NK-92 (cell line): Measurements from ENCODE around the gene TSSK2.

Experiments
- DNase-seq: peaks from one replicate; lab custom pipeline; 2025; ENCODE audit not compliant: unreplicated experiment; lab: John Stamatoyannopoulos, UW

The TSSK2 gene

GRCh38 chr22:19122752-19123492 lies 8.2 kb upstream of the TSSK2 start:
- DNase-seq = no peak

GRCh38 chr22:19123936-19124335 lies 7.2 kb upstream of the TSSK2 start:
- no peak for DNase-seq

GRCh38 chr22:19124377-19124776 lies 6.7 kb upstream of the TSSK2 start:
- no peak for DNase-seq

- DNase-seq = no peak
Observed at GRCh38 chr22:19125011-19125410, 6.1 kb upstream of the TSSK2 start.

GRCh38 chr22:19125474-19126308 lies 5.4 kb upstream of the TSSK2 start:
- DNase-seq = no peak

- DNase-seq = no peak
Observed at GRCh38 chr22:19126309-19127273, 4.5 kb upstream of the TSSK2 start.

- no peak for DNase-seq
Observed at GRCh38 chr22:19127329-19128008, 3.6 kb upstream of the TSSK2 start.

- no peak for DNase-seq
Observed at GRCh38 chr22:19128009-19128401, 3.1 kb upstream of the TSSK2 start.

GRCh38 chr22:19128946-19129727 lies 2.0 kb upstream of the TSSK2 start:
- no peak for DNase-seq

- no peak for DNase-seq
Observed at GRCh38 chr22:19129871-19130270, 1.2 kb upstream of the TSSK2 start.

GRCh38 chr22:19131685-19132015 lies 542 bp downstream of the TSSK2 start:
- DNase-seq = no peak

- no peak for DNase-seq
Observed at GRCh38 chr22:19132153-19132552, 1.0 kb downstream of the TSSK2 start.

- DNase-seq = no peak
Observed at GRCh38 chr22:19132693-19133400, 1.7 kb downstream of the TSSK2 start.

GRCh38 chr22:19133561-19133960 lies 2.5 kb downstream of the TSSK2 start:
- DNase-seq = no peak

- no peak for DNase-seq
Observed at GRCh38 chr22:19134176-19134831, 3.2 kb downstream of the TSSK2 start.

GRCh38 chr22:19134874-19135273 lies 3.8 kb downstream of the TSSK2 start:
- DNase-seq = no peak

- DNase-seq = no peak
Observed at GRCh38 chr22:19136915-19137314, 5.8 kb downstream of the TSSK2 start.

GRCh38 chr22:19137384-19138216 lies 6.5 kb downstream of the TSSK2 start:
- no peak for DNase-seq
